Loucy (cell line): ENCODE results near the gene SRC.

Experiments used
- EZH2phosphoT487 ChIP-seq: fragments of 200-600 bp; IDR thresholded peaks from 2 replicates; pipeline ENCODE4 v1.6.1; 2018; ENCODE audit warnings: antibody characterized with exemption, mild to moderate bottlenecking, moderate library complexity, borderline replicate concordance
- TF ChIP-seq, protein P1 (sequence below): fragments of 200-600 bp; sonication (generic); conservative IDR thresholded peaks from 2 replicates; pipeline ENCODE4 v1.5.1; 2014; ENCODE audit warnings: mild to moderate bottlenecking, antibody characterized with exemption, low read length

- TF ChIP-seq, protein P1, sequence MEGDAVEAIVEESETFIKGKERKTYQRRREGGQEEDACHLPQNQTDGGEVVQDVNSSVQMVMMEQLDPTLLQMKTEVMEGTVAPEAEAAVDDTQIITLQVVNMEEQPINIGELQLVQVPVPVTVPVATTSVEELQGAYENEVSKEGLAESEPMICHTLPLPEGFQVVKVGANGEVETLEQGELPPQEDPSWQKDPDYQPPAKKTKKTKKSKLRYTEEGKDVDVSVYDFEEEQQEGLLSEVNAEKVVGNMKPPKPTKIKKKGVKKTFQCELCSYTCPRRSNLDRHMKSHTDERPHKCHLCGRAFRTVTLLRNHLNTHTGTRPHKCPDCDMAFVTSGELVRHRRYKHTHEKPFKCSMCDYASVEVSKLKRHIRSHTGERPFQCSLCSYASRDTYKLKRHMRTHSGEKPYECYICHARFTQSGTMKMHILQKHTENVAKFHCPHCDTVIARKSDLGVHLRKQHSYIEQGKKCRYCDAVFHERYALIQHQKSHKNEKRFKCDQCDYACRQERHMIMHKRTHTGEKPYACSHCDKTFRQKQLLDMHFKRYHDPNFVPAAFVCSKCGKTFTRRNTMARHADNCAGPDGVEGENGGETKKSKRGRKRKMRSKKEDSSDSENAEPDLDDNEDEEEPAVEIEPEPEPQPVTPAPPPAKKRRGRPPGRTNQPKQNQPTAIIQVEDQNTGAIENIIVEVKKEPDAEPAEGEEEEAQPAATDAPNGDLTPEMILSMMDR: no peak
- TF ChIP-seq EZH2phosphoT487: no peak
These were observed 49.5 kb downstream of the SRC start for GRCh38 chr20:37395410-37395797.
